Caco-2 (cell line): ENCODE data around the gene USP25. TPM values are rescaled to one million over a fixed set of nuclear protein-coding genes. Genes with fewer than 3 reads are reported as not detected.
A peak's percentile ranks its signal among the peaks of the same experiment; 100 is the strongest.

Experiments used
- BruUV-seq: library from RNA; stranded (reverse); fragments of 400-500 nt; replicated peaks from 2 replicates; lab custom pipeline; 2021; lab: Mats Ljungman, UMichigan
- CTCF ChIA-PET: fragments of 300-600 bp; sonication (Branson Sonifier 250); formaldehyde crosslinking; loops from one replicate; lab custom pipeline; 2022; ENCODE audit warnings: antibody characterized with exemption; lab: Charles Lee
- POLR2A ChIA-PET: fragments of 300-600 bp; sonication (Branson Sonifier 250); formaldehyde crosslinking; loops from one replicate; lab custom pipeline; 2022; ENCODE audit warnings: antibody characterized with exemption; lab: Charles Lee
- DNase-seq, 2 experiments: peaks; one replicate each; pipeline versions ENCODE4 v3.0.0 to v3.0.0-alpha.2; 2020 to 2022
- H3K27me3 ChIP-seq: replicated peaks from 2 replicates; pipeline ENCODE4 v1.6.0; 2011; ENCODE audit warnings: low read length; ENCODE audit not compliant: control insufficient read depth, insufficient read depth
- H3K36me3 ChIP-seq: 2 replicates; pipeline ENCODE4 v1.5.1; 2011; ENCODE audit warnings: low read length; ENCODE audit not compliant: control insufficient read depth, insufficient read depth
- H3K4me1 ChIP-seq: fragments of 250-450 bp; sonication (Bioruptor Pico); 2 replicates; pipeline ENCODE4 v1.5.1; 2020; ENCODE audit warnings: mild to moderate bottlenecking
- H3K4me3 ChIP-seq: 2 replicates; pipeline ENCODE4 v1.5.1; 2011; ENCODE audit warnings: low read depth, mild to moderate bottlenecking, control low read depth, low read length
- H3K9me3 ChIP-seq: fragments of 250-450 bp; sonication (Bioruptor Pico); 2 replicates; pipeline ENCODE4 v1.5.1; 2020; ENCODE audit warnings: mild to moderate bottlenecking, moderate library complexity
- H3K27ac Mint-ChIP-seq: one replicate; pipeline ENCODE4 v1.8.0; 2022; ENCODE audit warnings: mixed read lengths; ENCODE audit not compliant: unreplicated experiment
- H3K27me3 Mint-ChIP-seq: one replicate; pipeline ENCODE4 v1.8.0; 2022; ENCODE audit warnings: mixed read lengths; ENCODE audit not compliant: insufficient read depth, unreplicated experiment
- H3K36me3 Mint-ChIP-seq: one replicate; pipeline ENCODE4 v1.8.0; 2022; ENCODE audit warnings: mild to moderate bottlenecking, mixed read lengths; ENCODE audit not compliant: insufficient read depth, unreplicated experiment
- H3K4me1 Mint-ChIP-seq: one replicate; pipeline ENCODE4 v1.8.0; 2022; ENCODE audit warnings: low read depth, mixed read lengths; ENCODE audit not compliant: unreplicated experiment
- H3K4me3 Mint-ChIP-seq: one replicate; pipeline ENCODE4 v1.8.0; 2022; ENCODE audit warnings: mild to moderate bottlenecking, moderate library complexity, mixed read lengths; ENCODE audit not compliant: unreplicated experiment
- H3K9me3 Mint-ChIP-seq: one replicate; pipeline ENCODE4 v1.8.0; 2022; ENCODE audit warnings: mixed read lengths; ENCODE audit not compliant: unreplicated experiment
- CTCF ChIP-seq, 2 experiments: fragments of 200-600 bp in 1 of 2; IDR thresholded peaks; 1 replicate in 1 of 2; 2 replicates in 1 of 2; pipeline versions ENCODE4 v1.5.1 to v1.8.0; 2011 to 2022; ENCODE audit warnings: antibody characterized with exemption in 1 of 2, control low read depth in 1 of 2, inconsistent platforms in 1 of 2, low read depth in 1 of 2, low read length in 1 of 2, mild to moderate bottlenecking in 1 of 2, moderate library complexity in 1 of 2; ENCODE audit not compliant: insufficient read depth in 1 of 2, severe bottlenecking in 1 of 2, unreplicated experiment in 1 of 2
- intact Hi-C: fragments of 100-400 bp; cut with micrococcal nuclease; formaldehyde crosslinking; loops from one replicate; pipeline ENCODE4 v1.10.0; 2022; ENCODE audit not compliant: unreplicated experiment
- total RNA-seq: library from RNA; stranded (reverse); gene quantifications from 2 replicates; pipeline ENCODE4 v1.2.3, GENCODE V29; 2022

Gene USP25
- total RNA-seq, 1 experiment from 2014 or later = 44.3 TPM

- H3K27ac Mint-ChIP-seq = no peak overlapping the region
- H3K36me3 Mint-ChIP-seq = peaks cover 11% of the 10 kb centered on the region
- CTCF ChIA-PET = no interaction called here
- H3K4me1 Mint-ChIP-seq = no peaks in the 10 kb centered on the region
- no peak for TF ChIP-seq CTCF (IDR thresholded peaks at IDR 0.05; ENCODE audit: insufficient read depth in 1 of 2, low read depth in 1 of 2, low read length in 1 of 2, severe bottlenecking in 1 of 2, unreplicated experiment in 1 of 2)
- Histone ChIP-seq H3K4me3 (no peak overlapping the region), H3K9me3 (no peaks in the 10 kb centered on the region), H3K36me3 (no peaks in the 10 kb centered on the region), H3K4me1 (peaks cover 5% of the 10 kb centered on the region), H3K27me3 (no peaks in the 10 kb centered on the region)
- H3K27me3 Mint-ChIP-seq = no peaks in the 10 kb centered on the region
- no peak for DNase-seq
- no TSS peak for BruUV-seq
- H3K4me3 Mint-ChIP-seq = no peak overlapping the region
- POLR2A ChIA-PET = no interaction called here
- no peaks in the 10 kb centered on the region for H3K9me3 Mint-ChIP-seq
- intact Hi-C loops = no loop called here
These were observed 1.7 kb upstream of the USP25 start for GRCh38 chr21:15728046-15728445.

GRCh38 chr21:15729346-15729673 is 472 bp upstream of the USP25 start:
- peak overlapping the region; percentile 56 for H3K27ac Mint-ChIP-seq
- no peak for TF ChIP-seq CTCF (IDR thresholded peaks at IDR 0.05; ENCODE audit: insufficient read depth in 1 of 2, low read depth in 1 of 2, low read length in 1 of 2, severe bottlenecking in 1 of 2, unreplicated experiment in 1 of 2)
- POLR2A ChIA-PET = interaction anchor here (0.6 kb wide), 1 partner anchor 101 kb away, joined by 4 read pairs; no protein-coding TSS in a partner anchor

GRCh38 chr21:15730484-15731242 is 881 bp downstream of the USP25 start:
- no peaks in the 10 kb centered on the region for H3K36me3 ChIP-seq
- no peak for DNase-seq
- H3K36me3 Mint-ChIP-seq = peaks cover 11% of the 10 kb centered on the region
- H3K4me3 ChIP-seq = peak overlapping the region; percentile 93
- H3K4me1 Mint-ChIP-seq = peaks cover 7% of the 10 kb centered on the region
- H3K27me3 Mint-ChIP-seq = no peaks in the 10 kb centered on the region
- no peaks in the 10 kb centered on the region for H3K27me3 ChIP-seq
- ChIA-PET CTCF (no interaction called here), POLR2A (interaction anchor here (0.6 kb wide), 2 partner anchors 17 to 68 kb away, joined by 3 read pairs; no protein-coding TSS in a partner anchor)
- BruUV-seq = no TSS peak
- peak overlapping the region; percentile 94 for H3K4me3 Mint-ChIP-seq
- peak overlapping the region; percentile 93 for H3K27ac Mint-ChIP-seq
- intact Hi-C loops = loop anchor here (5.0 kb wide), 1 partner anchor 97 kb away; no protein-coding TSS in a partner anchor
- peaks cover 17% of the 10 kb centered on the region for H3K4me1 ChIP-seq
- no peaks in the 10 kb centered on the region for H3K9me3 Mint-ChIP-seq
- H3K9me3 ChIP-seq = no peaks in the 10 kb centered on the region
- no peak for TF ChIP-seq CTCF (IDR thresholded peaks at IDR 0.05; ENCODE audit: insufficient read depth in 1 of 2, low read depth in 1 of 2, low read length in 1 of 2, severe bottlenecking in 1 of 2, unreplicated experiment in 1 of 2)

More at GRCh38 chr21:15729346-15729673, 472 bp upstream of the USP25 start:
- H3K4me3 ChIP-seq = peak overlapping the region; percentile 67
- Mint-ChIP-seq H3K4me3 (peak overlapping the region; percentile 94), H3K36me3 (peaks cover 11% of the 10 kb centered on the region), H3K4me1 (no peaks in the 10 kb centered on the region), H3K9me3 (no peaks in the 10 kb centered on the region), H3K27me3 (no peaks in the 10 kb centered on the region)
- H3K4me1 ChIP-seq = peaks cover 7% of the 10 kb centered on the region; the same call in 1 of the 2 replicates
- H3K36me3 ChIP-seq = no peaks in the 10 kb centered on the region
- no peaks in the 10 kb centered on the region for H3K27me3 ChIP-seq
- BruUV-seq = no TSS peak
- H3K9me3 ChIP-seq = no peaks in the 10 kb centered on the region
- intact Hi-C loops = loop anchor here (1.0 kb wide), 2 partner anchors 69 to 90 kb away; no protein-coding TSS in a partner anchor
- CTCF ChIA-PET = no interaction called here
- no peak for DNase-seq
